Measurements from ENCODE around the gene NUDT7.

Gene NUDT7

DNA sequence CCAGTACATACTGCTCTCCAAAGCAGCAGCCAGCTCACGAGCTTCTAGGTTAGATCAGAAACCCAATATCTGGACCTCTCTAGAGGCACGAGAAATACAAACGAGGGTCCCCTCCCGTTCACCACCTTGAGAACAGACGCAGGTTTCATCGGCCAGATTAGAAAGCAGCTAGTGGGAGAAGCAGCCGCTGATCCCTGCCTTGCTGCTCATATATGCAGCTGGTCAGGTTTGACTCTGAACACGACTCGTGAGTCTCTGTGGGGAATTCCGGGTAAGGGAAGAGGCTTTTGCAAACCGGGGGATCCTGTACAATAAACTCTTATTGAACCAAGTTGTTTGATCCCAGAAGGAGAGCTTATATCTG lies 67.7 kb downstream of the NUDT7 start:
- H3K4me3 ChIP-seq (ENCODE audit: control insufficient read depth in 1 of 7, extremely low read depth in 1 of 7, insufficient read depth in 4 of 7, low read depth in 2 of 7, low read length in 6 of 7) = no peak overlapping the region
- ChIA-PET POLR2A (interaction anchor here (0.6 kb wide), 1 partner anchor 30 kb away, joined by 3 read pairs; no protein-coding TSS in a partner anchor), CTCF (interaction anchor here (0.6 to 1.1 kb wide), 2 partner anchors 8 to 50 kb away, joined by 3 read pairs; no protein-coding TSS in a partner anchor)
- DNase-seq = no peak
- H3K4me1 ChIP-seq (ENCODE audit: control extremely low read depth in 1 of 4, control insufficient read depth in 4 of 4, insufficient read depth in 4 of 4, low read length in 3 of 4) = peaks cover 0 to 16% (median 7%) of the 10 kb centered on the region in 4 experiments
- 6% methylated on average over 9 of the region's 11 CpGs for WGBS (ENCODE audit: insufficient coverage)
- no peak overlapping the region for H3K27ac ChIP-seq (ENCODE audit: insufficient read depth in 1 of 2, low read depth in 1 of 2, low read length in 2 of 2, poor library complexity in 1 of 2, severe bottlenecking in 2 of 2)
- H3K9me3 ChIP-seq (ENCODE audit: control extremely low read depth in 1 of 5, control insufficient read depth in 4 of 5, insufficient read depth in 2 of 5, low read depth in 1 of 5, low read length in 4 of 5) = no peaks in the 10 kb centered on the region
- no peaks in the 10 kb centered on the region for H3K36me3 ChIP-seq (ENCODE audit: control insufficient read depth in 4 of 4, insufficient read depth in 4 of 4, low read length in 3 of 4)
- H3K27me3 ChIP-seq (replicated peaks in 2 of 5; ENCODE audit: control insufficient read depth in 4 of 5, insufficient read depth in 5 of 5, low read length in 4 of 5) = peaks cover 21 to 85% (median 31%) of the 10 kb centered on the region in 5 experiments

DNA sequence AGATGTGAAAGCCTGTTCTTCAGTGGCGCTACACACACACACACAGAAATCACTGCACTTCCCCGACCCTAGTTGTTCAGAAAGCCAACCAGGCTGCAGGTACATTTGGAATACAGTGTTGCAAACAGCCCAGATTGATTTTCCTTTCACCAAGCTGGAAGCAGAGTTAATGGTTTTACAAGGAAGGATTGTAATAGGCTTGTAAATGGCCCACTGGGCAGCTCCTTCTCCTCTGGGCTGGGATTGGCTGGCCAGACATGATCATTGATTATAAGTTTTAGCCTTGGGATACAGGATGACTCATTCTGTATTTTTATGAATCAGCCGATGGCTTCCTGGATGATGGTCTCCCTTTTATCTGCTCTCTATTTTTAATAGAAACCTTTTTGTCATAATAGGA lies 68.6 kb downstream of the NUDT7 start:
- no peak for DNase-seq
- no peak overlapping the region for H3K27ac ChIP-seq (ENCODE audit: insufficient read depth in 1 of 2, low read depth in 1 of 2, low read length in 2 of 2, poor library complexity in 1 of 2, severe bottlenecking in 2 of 2)
- no peak overlapping the region for H3K4me3 ChIP-seq (ENCODE audit: control insufficient read depth in 1 of 7, extremely low read depth in 1 of 7, insufficient read depth in 4 of 7, low read depth in 2 of 7, low read length in 6 of 7)
- WGBS (ENCODE audit: insufficient coverage) = 73% methylated on average over 2 of the region's 3 CpGs
- H3K36me3 ChIP-seq (ENCODE audit: control insufficient read depth in 4 of 4, insufficient read depth in 4 of 4, low read length in 3 of 4) = no peaks in the 10 kb centered on the region
- ChIA-PET CTCF (interaction anchor here (1.1 kb wide), 1 partner anchor 9 kb away, joined by 3 read pairs; no protein-coding TSS in a partner anchor), POLR2A (interaction anchor here (0.5 to 0.8 kb wide), 2 partner anchors 30 to 41 kb away, joined by 3 read pairs; no protein-coding TSS in a partner anchor)
- peaks cover 21 to 80% (median 31%) of the 10 kb centered on the region in 5 experiments for H3K27me3 ChIP-seq (replicated peaks in 2 of 5; ENCODE audit: control insufficient read depth in 4 of 5, insufficient read depth in 5 of 5, low read length in 4 of 5)
- no peaks in the 10 kb centered on the region for H3K9me3 ChIP-seq (ENCODE audit: control extremely low read depth in 1 of 5, control insufficient read depth in 4 of 5, insufficient read depth in 2 of 5, low read depth in 1 of 5, low read length in 4 of 5)
- peaks cover 0 to 16% (median 7%) of the 10 kb centered on the region in 4 experiments for H3K4me1 ChIP-seq (ENCODE audit: control extremely low read depth in 1 of 4, control insufficient read depth in 4 of 4, insufficient read depth in 4 of 4, low read length in 3 of 4)

Measured in common myeloid progenitor, CD34-positive (primary cell).